GM18508 (cell line): ENCODE data around the gene ACSM2A.
"Not testable (repeated sequence)": the region's sequence is repeated elsewhere in the genome, so short reads cannot be mapped to it uniquely, and the experiment has no call there.

ENCODE experiments used
- ATAC-seq: cut with Tn5 transposase; IDR thresholded peaks from one replicate; pipeline ENCODE4 v1.9.1; 2021; ENCODE audit warnings: moderate number of reproducible peaks; ENCODE audit not compliant: insufficient read depth, unreplicated experiment

ACSM2A gene, protein sequence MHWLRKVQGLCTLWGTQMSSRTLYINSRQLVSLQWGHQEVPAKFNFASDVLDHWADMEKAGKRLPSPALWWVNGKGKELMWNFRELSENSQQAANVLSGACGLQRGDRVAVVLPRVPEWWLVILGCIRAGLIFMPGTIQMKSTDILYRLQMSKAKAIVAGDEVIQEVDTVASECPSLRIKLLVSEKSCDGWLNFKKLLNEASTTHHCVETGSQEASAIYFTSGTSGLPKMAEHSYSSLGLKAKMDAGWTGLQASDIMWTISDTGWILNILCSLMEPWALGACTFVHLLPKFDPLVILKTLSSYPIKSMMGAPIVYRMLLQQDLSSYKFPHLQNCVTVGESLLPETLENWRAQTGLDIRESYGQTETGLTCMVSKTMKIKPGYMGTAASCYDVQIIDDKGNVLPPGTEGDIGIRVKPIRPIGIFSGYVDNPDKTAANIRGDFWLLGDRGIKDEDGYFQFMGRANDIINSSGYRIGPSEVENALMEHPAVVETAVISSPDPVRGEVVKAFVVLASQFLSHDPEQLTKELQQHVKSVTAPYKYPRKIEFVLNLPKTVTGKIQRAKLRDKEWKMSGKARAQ

GRCh38 chr16:20451364-20451763 is at the start of gene ACSM2A:
Gene ACSM2A, plus strand, starts transcription at chr16:20451521. Its CDS starts 8,594 bp downstream, at chr16:20460115.
- ATAC-seq, result not testable (repeated sequence)

DNA sequence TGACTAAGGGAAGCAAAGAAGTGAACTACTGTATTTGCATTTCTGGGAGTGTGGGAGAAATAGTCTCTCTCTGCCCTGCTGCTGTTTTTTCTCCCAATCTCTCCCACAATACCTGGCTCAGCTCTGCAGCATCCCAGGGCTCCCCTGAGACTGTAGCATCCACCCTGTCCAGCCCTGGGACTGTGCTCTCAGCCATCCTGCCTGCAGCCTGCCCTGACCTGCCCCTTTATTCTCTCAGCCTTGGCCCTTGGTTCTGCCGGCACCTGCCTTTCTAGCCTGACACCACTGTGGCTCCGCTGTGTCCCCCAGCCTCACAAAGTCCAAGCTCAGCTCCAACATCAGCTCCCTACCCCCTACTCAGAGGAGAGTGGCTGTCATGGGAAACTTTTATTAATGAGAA is 48.7 kb upstream of the ACSM2A start:
- ATAC-seq, result no peak

DNA sequence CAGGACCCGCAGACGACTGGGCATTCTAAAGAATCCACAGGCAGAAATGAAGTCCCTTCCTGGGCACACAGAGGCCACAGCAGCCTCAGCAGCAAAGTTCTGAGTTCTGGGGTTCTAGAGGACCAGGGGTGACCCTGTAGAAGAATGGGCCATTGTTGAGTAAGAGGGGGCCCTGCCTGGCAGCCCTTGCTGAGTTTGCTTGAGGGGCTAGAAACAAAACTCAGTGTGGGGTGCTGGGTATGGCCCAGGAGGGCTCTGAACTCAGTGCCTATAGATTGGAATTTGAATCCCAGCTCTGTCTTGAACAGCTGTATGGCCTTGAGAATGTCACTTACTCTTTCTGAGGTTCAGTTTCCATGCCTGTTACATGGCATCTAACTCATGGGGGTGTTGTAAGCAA is 46.7 kb upstream of the ACSM2A start, which contains the start of gene PDILT:
PDILT (minus strand) TSS at position 101 of the 400 bp plus-strand sequence. CDS start 5,437 bp downstream, outside the sequence.
- ATAC-seq, result no peak

DNA sequence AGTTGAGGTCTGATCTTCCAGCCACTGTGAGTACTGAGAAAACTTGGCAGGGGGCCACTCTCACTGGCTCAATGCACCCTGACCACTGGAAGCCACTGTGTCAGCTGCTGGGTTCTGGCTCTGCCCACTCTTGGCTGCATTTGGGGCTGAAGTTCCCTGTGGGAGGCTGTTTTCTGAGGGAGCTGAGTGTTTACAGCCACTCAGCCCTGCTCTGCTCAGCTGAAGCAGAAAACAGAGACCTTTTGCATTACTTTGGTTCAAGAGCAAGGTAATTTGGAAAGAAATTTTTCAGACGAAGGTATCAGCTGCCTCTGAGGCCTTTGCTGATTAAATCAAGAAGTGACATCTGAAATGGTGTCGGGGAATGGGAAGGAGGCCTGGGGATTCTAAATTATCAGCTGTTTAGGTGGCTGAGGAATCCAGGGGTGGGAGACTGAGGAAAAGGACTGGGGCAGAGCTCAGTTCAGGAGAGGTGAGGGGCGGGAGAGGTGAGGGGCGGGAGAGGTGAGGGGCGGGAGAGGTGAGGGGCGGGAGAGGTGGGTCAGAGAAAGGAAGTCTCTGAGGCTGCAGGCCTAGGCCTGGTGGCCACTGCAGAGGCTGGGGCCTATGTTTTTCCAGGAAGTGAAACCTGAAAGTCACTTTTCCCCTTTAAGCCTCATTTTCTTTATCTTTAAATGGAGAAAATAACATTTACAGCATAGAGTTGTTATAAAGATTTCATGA is 41.8 kb upstream of the ACSM2A start, which contains the start of gene ACSM5:
ACSM5 (plus strand) TSS at position 137 of the 723 bp plus-strand sequence. CDS start 1,951 bp downstream, outside the sequence.
- no peak for ATAC-seq

- peak; percentile 59 for ATAC-seq
Observed at GRCh38 chr16:20410121-20410723, 41.1 kb upstream of the ACSM2A start.

GRCh38 chr16:20411055-20411454 is 40.3 kb upstream of the ACSM2A start:
- ATAC-seq, result no peak

DNA sequence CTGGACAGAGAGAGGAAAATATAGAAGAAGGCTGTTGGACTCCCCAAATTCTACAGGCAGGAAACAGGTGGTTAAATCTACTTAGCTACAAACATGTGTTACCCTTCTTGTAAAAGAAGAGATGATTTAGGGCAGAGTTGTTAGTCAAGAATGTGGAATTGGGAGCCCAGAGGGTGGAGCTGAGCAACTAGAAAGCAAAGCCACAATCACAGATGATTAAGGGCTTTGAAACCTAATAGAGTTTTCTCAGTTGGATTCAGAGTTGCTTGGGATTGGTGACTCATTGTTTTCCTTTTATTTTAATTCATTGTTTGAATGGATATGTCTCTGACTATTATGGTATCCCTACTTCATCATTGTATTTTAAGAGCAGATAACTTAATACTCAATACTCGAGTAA is 35.8 kb upstream of the ACSM2A start:
- ATAC-seq, result no peak

DNA sequence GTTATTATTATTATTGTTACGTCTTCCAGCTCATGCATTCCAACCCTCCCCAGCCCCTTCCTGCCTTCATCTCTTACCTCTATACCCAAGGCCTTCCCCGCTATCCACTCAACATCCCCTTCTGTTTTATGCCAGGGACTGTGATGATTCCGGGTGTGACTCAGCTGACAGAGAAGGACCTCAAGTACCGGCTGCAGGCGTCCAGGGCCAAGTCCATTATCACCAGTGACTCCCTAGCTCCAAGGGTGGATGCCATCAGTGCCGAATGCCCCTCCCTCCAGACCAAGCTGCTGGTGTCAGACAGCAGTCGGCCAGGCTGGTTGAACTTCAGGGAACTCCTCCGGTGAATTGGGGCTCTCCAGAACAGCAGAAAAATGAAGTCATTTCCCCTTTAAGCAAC is 32.2 kb upstream of the ACSM2A start:
- ATAC-seq, result not testable (repeated sequence)

GRCh38 chr16:20421748-20422147 is 29.6 kb upstream of the ACSM2A start:
- ATAC-seq, result not testable (repeated sequence)

GRCh38 chr16:20423772-20424128 is 27.6 kb upstream of the ACSM2A start:
- ATAC-seq, result not testable (repeated sequence)

GRCh38 chr16:20424129-20424866 is 27.0 kb upstream of the ACSM2A start:
- ATAC-seq, result no peak

- not testable (repeated sequence) for ATAC-seq
Observed at GRCh38 chr16:20427401-20427797, 23.9 kb upstream of the ACSM2A start.

GRCh38 chr16:20429499-20429898 is 21.8 kb upstream of the ACSM2A start:
- not testable (repeated sequence) for ATAC-seq

- ATAC-seq, result not testable (repeated sequence)
Observed at GRCh38 chr16:20430480-20430879, 20.8 kb upstream of the ACSM2A start.

DNA sequence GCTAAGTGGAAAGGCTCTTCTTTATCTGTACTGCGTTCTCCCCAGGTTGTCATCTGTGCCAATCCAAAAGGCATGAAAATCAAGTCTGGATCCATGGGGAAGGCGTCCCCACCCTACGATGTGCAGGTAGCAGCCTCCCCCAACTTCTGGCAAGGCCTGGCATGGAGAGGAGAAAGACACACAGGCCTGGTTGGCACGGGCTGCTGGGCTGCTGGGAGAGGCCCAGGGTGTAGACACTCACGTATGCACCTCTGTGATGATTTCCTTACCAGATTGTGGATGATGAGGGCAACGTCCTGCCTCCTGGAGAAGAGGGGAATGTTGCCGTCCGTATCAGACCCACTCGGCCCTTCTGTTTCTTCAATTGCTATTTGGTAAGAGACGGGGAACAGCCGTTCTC is 20.4 kb upstream of the ACSM2A start:
- no peak for ATAC-seq

DNA sequence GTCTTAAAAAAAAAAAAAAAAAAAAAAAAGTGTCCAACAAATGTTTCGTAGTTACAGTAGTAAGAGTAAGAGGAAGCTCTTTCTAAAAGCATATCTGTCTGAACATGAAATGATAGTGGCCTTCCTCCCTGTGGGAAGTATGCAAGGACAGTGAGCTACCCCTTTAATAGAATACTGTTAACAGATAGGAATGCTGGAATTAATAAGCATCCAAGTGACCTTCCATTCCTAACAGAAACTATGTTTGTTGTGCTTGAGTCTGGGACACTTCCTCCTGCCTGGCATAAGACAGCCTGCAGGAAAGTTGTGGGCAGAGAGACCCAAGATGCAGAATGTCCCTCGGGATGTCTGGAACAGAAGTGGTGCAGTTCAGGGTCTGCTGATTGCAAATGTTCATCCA is 12.4 kb upstream of the ACSM2A start:
- not testable (repeated sequence) for ATAC-seq

DNA sequence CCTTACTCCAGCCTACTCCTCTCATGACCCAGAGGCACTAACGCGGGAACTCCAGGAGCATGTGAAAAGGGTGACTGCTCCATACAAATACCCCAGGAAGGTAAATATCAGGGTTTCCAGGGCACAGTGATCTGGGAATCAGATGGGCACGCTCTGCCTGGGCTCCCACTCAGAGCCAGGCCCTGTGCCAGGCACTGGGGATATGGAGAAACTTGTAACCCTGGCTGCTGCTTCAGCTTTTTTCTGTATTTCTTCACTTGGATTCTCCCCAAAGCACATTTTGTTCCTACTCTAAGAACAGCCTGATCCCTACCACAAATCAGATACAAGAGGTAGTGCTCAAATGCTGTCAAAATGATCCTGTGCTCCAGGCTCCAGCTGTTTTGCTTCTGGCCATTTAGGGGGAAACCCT is 11.5 kb upstream of the ACSM2A start:
- ATAC-seq, result not testable (repeated sequence)

- not testable (repeated sequence) for ATAC-seq
Observed at GRCh38 chr16:20440731-20441130, 10.6 kb upstream of the ACSM2A start.

DNA sequence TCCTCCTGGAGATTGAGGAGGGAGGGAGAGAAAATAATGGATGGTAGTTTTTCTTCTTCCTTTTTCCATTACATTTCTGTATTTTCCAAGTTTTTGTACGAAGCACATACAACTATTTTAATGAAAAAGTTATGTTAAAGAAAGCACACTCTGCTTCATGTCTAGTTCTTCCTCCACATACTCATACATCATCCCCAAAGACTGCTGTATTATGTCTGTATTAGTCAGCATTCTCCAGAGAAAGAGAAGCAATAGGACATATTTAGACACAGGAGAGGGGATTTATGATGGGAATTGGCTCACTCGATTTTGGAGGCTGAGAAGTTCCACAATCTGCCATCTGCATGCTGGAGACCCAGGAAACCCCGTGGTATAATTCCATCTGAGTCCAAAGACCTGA is 10.1 kb upstream of the ACSM2A start:
- no peak for ATAC-seq

- ATAC-seq, result not testable (repeated sequence)
Observed at GRCh38 chr16:20441859-20442258, 9.5 kb upstream of the ACSM2A start.
